HepG2 (cell line): ENCODE measurements around the gene FGF19. TPM values are rescaled to one million over a fixed set of nuclear protein-coding genes. Genes with fewer than 3 reads are reported as not detected.
A peak's percentile ranks its signal among the peaks of the same experiment; 100 is the strongest.

Experiments
- AKAP8 ChIP-seq: sonication (generic); formaldehyde crosslinking; IDR thresholded peaks from 2 replicates; pipeline ENCODE4 v1.5.1; 2020; ENCODE audit warnings: mild to moderate bottlenecking, missing genetic modification reagents
- BCL6 ChIP-seq: IDR thresholded peaks from 2 replicates; pipeline ENCODE4 v1.6.1; 2016; ENCODE audit warnings: missing genetic modification reagents, missing compliant biosample characterization
- CREB3 ChIP-seq: sonication (generic); formaldehyde crosslinking; IDR thresholded peaks from 2 replicates; pipeline ENCODE4 v1.5.0; 2020; ENCODE audit warnings: missing genetic modification reagents
- GTF2F1 ChIP-seq: fragments of 150-350 bp; IDR thresholded peaks from 2 replicates; pipeline ENCODE4 v1.6.1; 2014; ENCODE audit warnings: low read length
- JARID2 ChIP-seq: sonication (generic); formaldehyde crosslinking; IDR thresholded peaks from 2 replicates; pipeline ENCODE4 v1.8.1; 2023; ENCODE audit warnings: missing genetic modification reagents, inconsistent platforms; ENCODE audit not compliant: insufficient replicate concordance
- ONECUT2 ChIP-seq: sonication (generic); formaldehyde crosslinking; IDR thresholded peaks from 2 replicates; pipeline ENCODE4 v1.4.0; 2020; ENCODE audit warnings: missing genetic modification reagents
- PATZ1 ChIP-seq: sonication (generic); formaldehyde crosslinking; IDR thresholded peaks from 2 replicates; pipeline ENCODE4 v1.4.0; 2020; ENCODE audit warnings: missing genetic modification reagents
- PHF8 ChIP-seq: sonication (generic); formaldehyde crosslinking; IDR thresholded peaks from 2 replicates; pipeline ENCODE4 v1.5.0; 2020; ENCODE audit warnings: missing genetic modification reagents
- RBM22 ChIP-seq: fragments of 200-400 bp; formaldehyde crosslinking; optimal IDR thresholded peaks from 2 replicates; pipeline ENCODE3; 2017; ENCODE audit warnings: mild to moderate bottlenecking, low read length, moderate library complexity
- TFAP4 ChIP-seq: sonication (generic); IDR thresholded peaks from 2 replicates; pipeline ENCODE4 v1.6.1; 2016; ENCODE audit warnings: low read depth, borderline replicate concordance
- ZBTB44 ChIP-seq: sonication (generic); formaldehyde crosslinking; IDR thresholded peaks from 2 replicates; pipeline ENCODE4 v1.4.0; 2020; ENCODE audit warnings: missing genetic modification reagents
- ZNF205 ChIP-seq: IDR thresholded peaks from 2 replicates; pipeline ENCODE4 v1.6.1; 2018; ENCODE audit warnings: missing biosample characterization, missing genetic modification reagents
- ZNF256 ChIP-seq: sonication (generic); formaldehyde crosslinking; conservative IDR thresholded peaks from 2 replicates; pipeline ENCODE4 v1.4.0; 2020; ENCODE audit warnings: missing genetic modification reagents
- ZNF282 ChIP-seq: fragments of 450-650 bp; IDR thresholded peaks from 2 replicates; pipeline ENCODE4 v1.6.1; 2018; ENCODE audit not compliant: partially characterized antibody
- ZNF326 ChIP-seq: sonication (generic); formaldehyde crosslinking; IDR thresholded peaks from 2 replicates; pipeline ENCODE4 v1.4.0; 2020; ENCODE audit warnings: missing genetic modification reagents, borderline replicate concordance
- ZNF468 ChIP-seq: sonication (generic); formaldehyde crosslinking; IDR thresholded peaks from 2 replicates; pipeline ENCODE4 v1.8.0; 2022; ENCODE audit warnings: mild to moderate bottlenecking, moderate library complexity, missing genetic modification reagents
- ZNF576 ChIP-seq: sonication (generic); formaldehyde crosslinking; IDR thresholded peaks from 2 replicates; pipeline ENCODE4 v1.4.0; 2020; ENCODE audit warnings: mild to moderate bottlenecking, missing genetic modification reagents
- ZNF670 ChIP-seq: sonication (generic); formaldehyde crosslinking; IDR thresholded peaks from 2 replicates; pipeline ENCODE4 v1.8.0; 2022; ENCODE audit warnings: mild to moderate bottlenecking, missing genetic modification reagents, borderline replicate concordance
- ZNF749 ChIP-seq: sonication (generic); formaldehyde crosslinking; IDR thresholded peaks from 2 replicates; pipeline ENCODE4 v1.8.0; 2022; ENCODE audit warnings: mild to moderate bottlenecking, missing genetic modification reagents, moderate library complexity, borderline replicate concordance
- ZSCAN5A ChIP-seq: sonication (generic); formaldehyde crosslinking; IDR thresholded peaks from 2 replicates; pipeline ENCODE4 v1.8.0; 2022; ENCODE audit warnings: mild to moderate bottlenecking, missing genetic modification reagents, borderline replicate concordance
- polyA plus RNA-seq, 8 experiments: library from polyadenylated mRNA; depleted of rRNA in 3 of 8; stranded (reverse) in 7 of 8; unstranded in 1 of 8; fragments of >200 nt; fragmentation: Illumina TruSeq in 4 of 8; extraction: Trizol in 4 of 8; gene quantifications; 2 replicates each; pipeline versions ENCODE4 v1.2.1 to v1.2.3, GENCODE V29; 2011 to 2016; ENCODE audit warnings: low read depth in 4 of 8, missing spikeins in 1 of 8, mixed read lengths in 1 of 8; ENCODE audit not compliant: insufficient read depth in 1 of 8
- total RNA-seq, 5 experiments: library from RNA; depleted of rRNA; stranded (reverse); fragments of >200 nt; fragmentation: Illumina TruSeq; extraction: Trizol; gene quantifications; 2 replicates each; pipeline ENCODE4 v1.2.3, GENCODE V29; 2016; ENCODE audit warnings: low read depth in 1 of 5

The FGF19 gene
- total and polyA plus RNA-seq, 2 of the 13 experiments (the other 11 are each of a cell fraction or from before 2014, with no cell fraction given): 0.07 TPM; not detected in 1

- TF ChIP-seq TFAP4 (peak; percentile 63; the same call in 1 of the 2 replicates), PATZ1 (CRISPR knock-in tag) (peak; percentile 96), ZNF282 (no peak), BCL6 (peak; percentile 95), GTF2F1 (no peak), ZNF670 (CRISPR knock-in tag) (no peak; the same call in 1 of the 2 replicates), PHF8 (CRISPR knock-in tag) (no peak; the same call in 1 of the 2 replicates), ONECUT2 (no peak), ZNF205 (CRISPR knock-in tag) (peak; percentile 55; the same call in 1 of the 2 replicates), ZNF326 (CRISPR knock-in tag) (no peak), ZBTB44 (CRISPR knock-in tag) (no peak; the same call in 1 of the 2 replicates), ZSCAN5A (CRISPR knock-in tag) (no peak; the same call in 1 of the 2 replicates), CREB3 (CRISPR knock-in tag) (peak; percentile 55; the same call in 1 of the 2 replicates), RBM22 (no peak), ZNF749 (CRISPR knock-in tag) (peak; percentile 85; the same call in 1 of the 2 replicates), AKAP8 (CRISPR knock-in tag) (no peak; the same call in 1 of the 2 replicates), JARID2 (CRISPR knock-in tag) (no peak), ZNF256 (CRISPR knock-in tag) (no peak; the same call in 1 of the 2 replicates), ZNF468 (0 out of 2 replicates have a peak, but pooled peaks have one; percentile 8), ZNF576 (CRISPR knock-in tag) (no peak; the same call in 1 of the 2 replicates)
These were observed 45.8 kb downstream of the FGF19 start (continued) for GRCh38 chr11:69657911-69658625.
